Measurements from ENCODE around the gene ATN1.

DNA sequence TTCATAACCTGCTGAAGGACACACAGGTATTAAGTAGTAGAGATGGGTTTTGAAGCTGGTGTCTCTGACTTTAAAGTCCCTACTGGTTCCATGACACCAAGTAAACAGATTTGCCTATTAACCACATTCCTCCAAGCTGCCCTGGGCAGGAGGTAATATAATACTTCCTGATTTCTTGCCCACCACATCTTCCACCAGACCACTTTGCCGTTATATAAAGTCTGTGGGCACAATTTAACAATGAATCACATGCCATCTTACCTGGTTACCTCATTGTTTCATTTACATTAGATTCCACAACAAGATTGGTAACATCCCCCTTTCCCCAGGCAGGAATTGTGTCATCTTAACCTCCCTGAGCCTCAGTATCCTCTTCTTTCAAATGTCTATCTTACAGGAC lies 24.0 kb upstream of the ATN1 start:
- TF ChIP-seq POLR2A (IDR thresholded peaks at IDR 0.05; ENCODE audit: low read depth, low read length) (no peak), SMC3 (IDR thresholded peaks at IDR 0.05; ENCODE audit: low read depth, low read length) (no peak), FOS (IDR thresholded peaks at IDR 0.05; ENCODE audit: low read depth, low read length) (no peak), RAD21 (IDR thresholded peaks at IDR 0.05; ENCODE audit: low read length) (no peak), CHD1 (IDR thresholded peaks at IDR 0.05; ENCODE audit: low read depth, low read length) (no peak), MAZ (IDR thresholded peaks at IDR 0.05; ENCODE audit: borderline replicate concordance, low read depth, low read length) (no peak), MXI1 (IDR thresholded peaks at IDR 0.05; ENCODE audit: borderline replicate concordance, low read depth, low read length) (no peak)
- TF ChIP-seq, protein P1, sequence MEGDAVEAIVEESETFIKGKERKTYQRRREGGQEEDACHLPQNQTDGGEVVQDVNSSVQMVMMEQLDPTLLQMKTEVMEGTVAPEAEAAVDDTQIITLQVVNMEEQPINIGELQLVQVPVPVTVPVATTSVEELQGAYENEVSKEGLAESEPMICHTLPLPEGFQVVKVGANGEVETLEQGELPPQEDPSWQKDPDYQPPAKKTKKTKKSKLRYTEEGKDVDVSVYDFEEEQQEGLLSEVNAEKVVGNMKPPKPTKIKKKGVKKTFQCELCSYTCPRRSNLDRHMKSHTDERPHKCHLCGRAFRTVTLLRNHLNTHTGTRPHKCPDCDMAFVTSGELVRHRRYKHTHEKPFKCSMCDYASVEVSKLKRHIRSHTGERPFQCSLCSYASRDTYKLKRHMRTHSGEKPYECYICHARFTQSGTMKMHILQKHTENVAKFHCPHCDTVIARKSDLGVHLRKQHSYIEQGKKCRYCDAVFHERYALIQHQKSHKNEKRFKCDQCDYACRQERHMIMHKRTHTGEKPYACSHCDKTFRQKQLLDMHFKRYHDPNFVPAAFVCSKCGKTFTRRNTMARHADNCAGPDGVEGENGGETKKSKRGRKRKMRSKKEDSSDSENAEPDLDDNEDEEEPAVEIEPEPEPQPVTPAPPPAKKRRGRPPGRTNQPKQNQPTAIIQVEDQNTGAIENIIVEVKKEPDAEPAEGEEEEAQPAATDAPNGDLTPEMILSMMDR (conservative IDR thresholded peaks at IDR 0.05; ENCODE audit: low read depth, low read length): no peak
- TF ChIP-seq, protein P2, sequence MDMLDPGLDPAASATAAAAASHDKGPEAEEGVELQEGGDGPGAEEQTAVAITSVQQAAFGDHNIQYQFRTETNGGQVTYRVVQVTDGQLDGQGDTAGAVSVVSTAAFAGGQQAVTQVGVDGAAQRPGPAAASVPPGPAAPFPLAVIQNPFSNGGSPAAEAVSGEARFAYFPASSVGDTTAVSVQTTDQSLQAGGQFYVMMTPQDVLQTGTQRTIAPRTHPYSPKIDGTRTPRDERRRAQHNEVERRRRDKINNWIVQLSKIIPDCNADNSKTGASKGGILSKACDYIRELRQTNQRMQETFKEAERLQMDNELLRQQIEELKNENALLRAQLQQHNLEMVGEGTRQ (IDR thresholded peaks at IDR 0.05; ENCODE audit: low read depth, low read length): no peak

Measured in IMR-90 (cell line).